ENCODE results near the gene BRD4.

DNA sequence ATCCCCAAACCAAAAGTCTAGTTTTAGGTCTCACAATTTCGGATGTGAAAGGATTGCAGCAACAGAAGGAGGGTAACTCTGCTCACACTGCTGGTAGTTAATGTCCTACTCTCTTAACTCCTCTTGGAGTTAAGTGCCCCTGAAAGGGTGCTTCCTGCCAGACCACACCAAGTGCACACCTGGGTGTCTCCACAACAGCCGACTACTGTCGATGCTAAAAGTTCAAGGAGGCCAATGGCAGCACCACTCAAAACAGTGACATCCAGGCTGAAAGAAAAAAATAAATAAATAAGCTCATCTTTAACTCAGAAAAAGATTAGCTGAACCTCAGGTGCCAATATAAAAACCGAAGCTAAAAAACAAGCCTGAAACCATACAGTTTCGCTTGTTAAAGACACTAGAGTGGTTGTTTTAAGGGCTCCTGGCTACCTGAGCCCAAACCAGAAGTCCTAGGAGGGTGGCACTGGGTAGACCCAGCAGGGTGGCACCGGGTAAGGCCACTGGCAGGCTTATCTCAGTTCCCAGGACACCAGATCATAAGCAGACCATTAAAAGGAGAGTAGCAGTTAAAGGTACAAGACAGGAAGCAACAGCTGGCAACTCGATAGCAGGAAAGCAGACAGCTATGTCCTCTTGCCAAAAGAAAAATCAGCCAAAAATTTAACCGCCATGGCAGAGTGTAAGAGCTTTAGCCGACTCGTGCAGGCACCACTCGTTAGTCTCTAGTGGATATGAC, 39.3 kb downstream of the BRD4 start:
- TF ChIP-seq, protein P1, sequence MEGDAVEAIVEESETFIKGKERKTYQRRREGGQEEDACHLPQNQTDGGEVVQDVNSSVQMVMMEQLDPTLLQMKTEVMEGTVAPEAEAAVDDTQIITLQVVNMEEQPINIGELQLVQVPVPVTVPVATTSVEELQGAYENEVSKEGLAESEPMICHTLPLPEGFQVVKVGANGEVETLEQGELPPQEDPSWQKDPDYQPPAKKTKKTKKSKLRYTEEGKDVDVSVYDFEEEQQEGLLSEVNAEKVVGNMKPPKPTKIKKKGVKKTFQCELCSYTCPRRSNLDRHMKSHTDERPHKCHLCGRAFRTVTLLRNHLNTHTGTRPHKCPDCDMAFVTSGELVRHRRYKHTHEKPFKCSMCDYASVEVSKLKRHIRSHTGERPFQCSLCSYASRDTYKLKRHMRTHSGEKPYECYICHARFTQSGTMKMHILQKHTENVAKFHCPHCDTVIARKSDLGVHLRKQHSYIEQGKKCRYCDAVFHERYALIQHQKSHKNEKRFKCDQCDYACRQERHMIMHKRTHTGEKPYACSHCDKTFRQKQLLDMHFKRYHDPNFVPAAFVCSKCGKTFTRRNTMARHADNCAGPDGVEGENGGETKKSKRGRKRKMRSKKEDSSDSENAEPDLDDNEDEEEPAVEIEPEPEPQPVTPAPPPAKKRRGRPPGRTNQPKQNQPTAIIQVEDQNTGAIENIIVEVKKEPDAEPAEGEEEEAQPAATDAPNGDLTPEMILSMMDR (IDR thresholded peaks at IDR 0.05), result no peak
- no peak for TF ChIP-seq POLR2A (IDR thresholded peaks at IDR 0.05)

All from Peyer's patch (tissue), 4 donors.